ENCODE results near the gene MED1.

The MED1 gene

DNA sequence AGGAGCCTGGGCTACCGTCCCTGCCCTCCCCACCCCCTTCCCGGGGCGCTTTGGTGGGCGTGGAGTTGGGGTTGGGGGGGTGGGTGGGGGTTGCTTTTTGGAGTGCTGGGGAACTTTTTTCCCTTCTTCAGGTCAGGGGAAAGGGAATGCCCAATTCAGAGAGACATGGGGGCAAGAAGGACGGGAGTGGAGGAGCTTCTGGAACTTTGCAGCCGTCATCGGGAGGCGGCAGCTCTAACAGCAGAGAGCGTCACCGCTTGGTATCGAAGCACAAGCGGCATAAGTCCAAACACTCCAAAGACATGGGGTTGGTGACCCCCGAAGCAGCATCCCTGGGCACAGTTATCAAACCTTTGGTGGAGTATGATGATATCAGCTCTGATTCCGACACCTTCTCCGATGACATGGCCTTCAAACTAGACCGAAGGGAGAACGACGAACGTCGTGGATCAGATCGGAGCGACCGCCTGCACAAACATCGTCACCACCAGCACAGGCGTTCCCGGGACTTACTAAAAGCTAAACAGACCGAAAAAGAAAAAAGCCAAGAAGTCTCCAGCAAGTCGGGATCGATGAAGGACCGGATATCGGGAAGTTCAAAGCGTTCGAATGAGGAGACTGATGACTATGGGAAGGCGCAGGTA lies 11.0 kb upstream of the MED1 start:
- H3K27ac ChIP-seq (ENCODE audit: extremely low read depth, low read depth, low read length), result peak overlapping the region; percentile 91
- no peaks in the 10 kb centered on the region for H3K9me3 ChIP-seq (ENCODE audit: control insufficient read depth, insufficient read depth, low read depth, low read length)
- ChIA-PET CTCF (interaction anchor here (0.5 to 1.7 kb wide), 6 partner anchors 9 to 614 kb away, joined by 3 to 4 read pairs (median 4); no protein-coding TSS in a partner anchor), POLR2A (interaction anchor here (1.1 to 4.4 kb wide), 9 partner anchors 11 to 262 kb away, joined by 3 to 131 read pairs (median 12); partner anchors contain the start of genes FBXL20, MED1 and RPL19)
- no peaks in the 10 kb centered on the region for H3K4me1 ChIP-seq (ENCODE audit: control insufficient read depth, insufficient read depth, low read length)
- peaks cover 4 to 27% of the 10 kb centered on the region in 2 experiments; a peak in 2 of 3 replicates for H3K36me3 ChIP-seq (ENCODE audit: control insufficient read depth in 2 of 2, insufficient read depth in 1 of 2, low read length in 2 of 2)
- TF ChIP-seq, protein P1, sequence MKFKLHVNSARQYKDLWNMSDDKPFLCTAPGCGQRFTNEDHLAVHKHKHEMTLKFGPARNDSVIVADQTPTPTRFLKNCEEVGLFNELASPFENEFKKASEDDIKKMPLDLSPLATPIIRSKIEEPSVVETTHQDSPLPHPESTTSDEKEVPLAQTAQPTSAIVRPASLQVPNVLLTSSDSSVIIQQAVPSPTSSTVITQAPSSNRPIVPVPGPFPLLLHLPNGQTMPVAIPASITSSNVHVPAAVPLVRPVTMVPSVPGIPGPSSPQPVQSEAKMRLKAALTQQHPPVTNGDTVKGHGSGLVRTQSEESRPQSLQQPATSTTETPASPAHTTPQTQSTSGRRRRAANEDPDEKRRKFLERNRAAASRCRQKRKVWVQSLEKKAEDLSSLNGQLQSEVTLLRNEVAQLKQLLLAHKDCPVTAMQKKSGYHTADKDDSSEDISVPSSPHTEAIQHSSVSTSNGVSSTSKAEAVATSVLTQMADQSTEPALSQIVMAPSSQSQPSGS (tag by site-specific recombination; IDR thresholded peaks at IDR 0.05; ENCODE audit: low read depth), result no peak
- TF ChIP-seq TCF7L2 (IDR thresholded peaks at IDR 0.05; ENCODE audit: borderline replicate concordance, low read depth, low read length) (peak; percentile 49; the same call in 1 of the 2 replicates), ZNF335 (tag by site-specific recombination; conservative IDR thresholded peaks at IDR 0.05) (peak; percentile 54), ZNF600 (tag by site-specific recombination; IDR thresholded peaks at IDR 0.05) (peak; percentile 10; the same call in 1 of the 2 replicates), ZBTB17 (tag by site-specific recombination; IDR thresholded peaks at IDR 0.05) (peak; percentile 95)
- TF ChIP-seq, protein P2, sequence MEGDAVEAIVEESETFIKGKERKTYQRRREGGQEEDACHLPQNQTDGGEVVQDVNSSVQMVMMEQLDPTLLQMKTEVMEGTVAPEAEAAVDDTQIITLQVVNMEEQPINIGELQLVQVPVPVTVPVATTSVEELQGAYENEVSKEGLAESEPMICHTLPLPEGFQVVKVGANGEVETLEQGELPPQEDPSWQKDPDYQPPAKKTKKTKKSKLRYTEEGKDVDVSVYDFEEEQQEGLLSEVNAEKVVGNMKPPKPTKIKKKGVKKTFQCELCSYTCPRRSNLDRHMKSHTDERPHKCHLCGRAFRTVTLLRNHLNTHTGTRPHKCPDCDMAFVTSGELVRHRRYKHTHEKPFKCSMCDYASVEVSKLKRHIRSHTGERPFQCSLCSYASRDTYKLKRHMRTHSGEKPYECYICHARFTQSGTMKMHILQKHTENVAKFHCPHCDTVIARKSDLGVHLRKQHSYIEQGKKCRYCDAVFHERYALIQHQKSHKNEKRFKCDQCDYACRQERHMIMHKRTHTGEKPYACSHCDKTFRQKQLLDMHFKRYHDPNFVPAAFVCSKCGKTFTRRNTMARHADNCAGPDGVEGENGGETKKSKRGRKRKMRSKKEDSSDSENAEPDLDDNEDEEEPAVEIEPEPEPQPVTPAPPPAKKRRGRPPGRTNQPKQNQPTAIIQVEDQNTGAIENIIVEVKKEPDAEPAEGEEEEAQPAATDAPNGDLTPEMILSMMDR (tag by site-specific recombination; IDR thresholded peaks at IDR 0.05), result no peak
- peak overlapping the region; percentile 78 for H3K4me3 ChIP-seq (ENCODE audit: low read depth, low read length)

- ChIA-PET POLR2A (interaction anchor here (0.6 to 4.4 kb wide), 18 partner anchors 8 to 679 kb away, joined by 3 to 131 read pairs (median 4); partner anchors contain the start of genes CASC3, FBXL20, MED1 and RPL19), CTCF (interaction anchor here (0.6 to 1.7 kb wide), 4 partner anchors 24 to 1966 kb away, joined by 3 to 4 read pairs (median 4); no protein-coding TSS in a partner anchor)
- peaks cover 4 to 21% of the 10 kb centered on the region in 2 experiments; a peak in 2 of 3 replicates for H3K36me3 ChIP-seq (ENCODE audit: control insufficient read depth in 2 of 2, insufficient read depth in 1 of 2, low read length in 2 of 2)
- no peaks in the 10 kb centered on the region for H3K9me3 ChIP-seq (ENCODE audit: control insufficient read depth, insufficient read depth, low read depth, low read length)
- H3K27ac ChIP-seq (ENCODE audit: extremely low read depth, low read depth, low read length), result peak within 1 kb of the TSS; percentile 91
- peak within 1 kb of the TSS; percentile 78 for H3K4me3 ChIP-seq (ENCODE audit: low read depth, low read length)
- no peaks in the 10 kb centered on the region for H3K4me1 ChIP-seq (ENCODE audit: control insufficient read depth, insufficient read depth, low read length)
- TF ChIP-seq AEBP2 (tag by site-specific recombination; IDR thresholded peaks at IDR 0.05; ENCODE audit: borderline replicate concordance) (no peak), ZNF747 (tag by site-specific recombination; IDR thresholded peaks at IDR 0.05) (no peak), ZEB2 (tag by site-specific recombination; IDR thresholded peaks at IDR 0.05) (peak; percentile 92), ZNF341 (tag by site-specific recombination; IDR thresholded peaks at IDR 0.05; ENCODE audit: low read depth) (peak; percentile 44), REST (tag by site-specific recombination; IDR thresholded peaks at IDR 0.05) (peak; percentile 53; the same call in 1 of the 2 replicates), ZNF302 (tag by site-specific recombination; IDR thresholded peaks at IDR 0.05; ENCODE audit: low read depth) (no peak)
- TF ChIP-seq, protein P3, sequence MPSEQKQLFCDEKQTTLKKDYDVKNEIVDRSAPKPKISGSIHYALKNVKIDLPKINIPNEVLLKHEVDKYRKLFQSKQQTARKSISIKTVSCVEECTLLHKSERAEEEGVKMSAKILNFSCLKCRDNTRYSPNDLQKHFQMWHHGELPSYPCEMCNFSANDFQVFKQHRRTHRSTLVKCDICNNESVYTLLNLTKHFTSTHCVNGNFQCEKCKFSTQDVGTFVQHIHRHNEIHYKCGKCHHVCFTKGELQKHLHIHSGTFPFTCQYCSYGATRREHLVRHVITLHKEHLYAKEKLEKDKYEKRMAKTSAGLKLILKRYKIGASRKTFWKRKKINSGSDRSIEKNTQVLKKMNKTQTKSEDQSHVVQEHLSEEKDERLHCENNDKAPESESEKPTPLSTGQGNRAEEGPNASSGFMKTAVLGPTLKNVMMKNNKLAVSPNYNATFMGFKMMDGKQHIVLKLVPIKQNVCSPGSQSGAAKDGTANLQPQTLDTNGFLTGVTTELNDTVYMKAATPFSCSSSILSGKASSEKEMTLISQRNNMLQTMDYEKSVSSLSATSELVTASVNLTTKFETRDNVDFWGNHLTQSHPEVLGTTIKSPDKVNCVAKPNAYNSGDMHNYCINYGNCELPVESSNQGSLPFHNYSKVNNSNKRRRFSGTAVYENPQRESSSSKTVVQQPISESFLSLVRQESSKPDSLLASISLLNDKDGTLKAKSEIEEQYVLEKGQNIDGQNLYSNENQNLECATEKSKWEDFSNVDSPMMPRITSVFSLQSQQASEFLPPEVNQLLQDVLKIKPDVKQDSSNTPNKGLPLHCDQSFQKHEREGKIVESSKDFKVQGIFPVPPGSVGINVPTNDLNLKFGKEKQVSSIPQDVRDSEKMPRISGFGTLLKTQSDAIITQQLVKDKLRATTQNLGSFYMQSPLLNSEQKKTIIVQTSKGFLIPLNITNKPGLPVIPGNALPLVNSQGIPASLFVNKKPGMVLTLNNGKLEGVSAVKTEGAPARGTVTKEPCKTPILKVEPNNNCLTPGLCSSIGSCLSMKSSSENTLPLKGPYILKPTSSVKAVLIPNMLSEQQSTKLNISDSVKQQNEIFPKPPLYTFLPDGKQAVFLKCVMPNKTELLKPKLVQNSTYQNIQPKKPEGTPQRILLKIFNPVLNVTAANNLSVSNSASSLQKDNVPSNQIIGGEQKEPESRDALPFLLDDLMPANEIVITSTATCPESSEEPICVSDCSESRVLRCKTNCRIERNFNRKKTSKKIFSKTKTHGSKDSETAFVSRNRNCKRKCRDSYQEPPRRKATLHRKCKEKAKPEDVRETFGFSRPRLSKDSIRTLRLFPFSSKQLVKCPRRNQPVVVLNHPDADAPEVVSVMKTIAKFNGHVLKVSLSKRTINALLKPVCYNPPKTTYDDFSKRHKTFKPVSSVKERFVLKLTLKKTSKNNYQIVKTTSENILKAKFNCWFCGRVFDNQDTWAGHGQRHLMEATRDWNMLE (tag by site-specific recombination; conservative IDR thresholded peaks at IDR 0.05; ENCODE audit: low read depth), result peak; percentile 85
- TF ChIP-seq, protein P4, sequence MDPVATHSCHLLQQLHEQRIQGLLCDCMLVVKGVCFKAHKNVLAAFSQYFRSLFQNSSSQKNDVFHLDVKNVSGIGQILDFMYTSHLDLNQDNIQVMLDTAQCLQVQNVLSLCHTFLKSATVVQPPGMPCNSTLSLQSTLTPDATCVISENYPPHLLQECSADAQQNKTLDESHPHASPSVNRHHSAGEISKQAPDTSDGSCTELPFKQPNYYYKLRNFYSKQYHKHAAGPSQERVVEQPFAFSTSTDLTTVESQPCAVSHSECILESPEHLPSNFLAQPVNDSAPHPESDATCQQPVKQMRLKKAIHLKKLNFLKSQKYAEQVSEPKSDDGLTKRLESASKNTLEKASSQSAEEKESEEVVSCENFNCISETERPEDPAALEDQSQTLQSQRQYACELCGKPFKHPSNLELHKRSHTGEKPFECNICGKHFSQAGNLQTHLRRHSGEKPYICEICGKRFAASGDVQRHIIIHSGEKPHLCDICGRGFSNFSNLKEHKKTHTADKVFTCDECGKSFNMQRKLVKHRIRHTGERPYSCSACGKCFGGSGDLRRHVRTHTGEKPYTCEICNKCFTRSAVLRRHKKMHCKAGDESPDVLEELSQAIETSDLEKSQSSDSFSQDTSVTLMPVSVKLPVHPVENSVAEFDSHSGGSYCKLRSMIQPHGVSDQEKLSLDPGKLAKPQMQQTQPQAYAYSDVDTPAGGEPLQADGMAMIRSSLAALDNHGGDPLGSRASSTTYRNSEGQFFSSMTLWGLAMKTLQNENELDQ (tag by site-specific recombination; IDR thresholded peaks at IDR 0.05; ENCODE audit: low read depth), result no peak
Measured at GRCh38 chr17:39461113-39461925, 10.3 kb upstream of the MED1 start, which contains the start of gene CDK12. Gene CDK12 (plus strand): TSS chr17:39461486. CDS start chr17:39462072, 586 bp downstream.

Data from HEK293 (cell line).